Naive B cell (primary cell): Measurements from ENCODE around the gene FBXO10. TPM values are rescaled to one million over a fixed set of nuclear protein-coding genes. Genes with fewer than 3 reads are reported as not detected.
"Not testable (repeated sequence)": the region's sequence is repeated elsewhere in the genome, so short reads cannot be mapped to it uniquely, and the experiment has no call there.

Experiments
- ATAC-seq, 2 donors: fragments of 150-1000 bp; cut with Tn5 transposase; 2 replicates each; pipeline ENCODE4 v1.10.0; 2021; ENCODE audit warnings: low read depth in 2 of 2, mild to moderate bottlenecking in 2 of 2, moderate library complexity in 2 of 2
- DNase-seq: peaks from one replicate; pipeline ENCODE4 v3.0.0; 2022
- H3K27ac Mint-ChIP-seq, 6 donors: one replicate each; pipeline ENCODE4 v1.8.0; 2020 to 2022; ENCODE audit warnings: mild to moderate bottlenecking in 6 of 6, mixed read lengths in 6 of 6, moderate library complexity in 5 of 6, inconsistent platforms in 2 of 6
- H3K27me3 Mint-ChIP-seq, 3 donors: one replicate each; pipeline ENCODE4 v1.8.0; 2021 to 2022; ENCODE audit warnings: mixed read lengths in 3 of 3, mild to moderate bottlenecking in 1 of 3
- H3K36me3 Mint-ChIP-seq, 2 donors: one replicate each; pipeline ENCODE4 v1.8.0; 2020 to 2022; ENCODE audit warnings: mixed read lengths in 2 of 2, inconsistent platforms in 1 of 2, mild to moderate bottlenecking in 1 of 2
- H3K4me1 Mint-ChIP-seq, 3 donors: one replicate each; pipeline ENCODE4 v1.8.0; 2020 to 2022; ENCODE audit warnings: mixed read lengths in 3 of 3, inconsistent platforms in 1 of 3, mild to moderate bottlenecking in 1 of 3, moderate library complexity in 1 of 3
- H3K4me3 Mint-ChIP-seq, 8 donors: one replicate each; pipeline ENCODE4 v1.8.0; 2020 to 2022; ENCODE audit warnings: mild to moderate bottlenecking in 8 of 8, mixed read lengths in 8 of 8, moderate library complexity in 8 of 8, inconsistent platforms in 2 of 8
- H3K9me3 Mint-ChIP-seq, 7 donors: one replicate each; pipeline ENCODE4 v1.8.0; 2020 to 2022; ENCODE audit warnings: mixed read lengths in 7 of 7, mild to moderate bottlenecking in 5 of 7, inconsistent platforms in 2 of 7, moderate library complexity in 1 of 7
- polyA plus RNA-seq, 6 donors: library from polyadenylated mRNA; unstranded; fragments of 300-500 nt; fragmentation: Illumina TruSeq; gene quantifications; one replicate each; pipeline ENCODE4 v1.2.3, GENCODE V29; 2021; ENCODE audit warnings: low read depth in 6 of 6

The FBXO10 gene
- polyA plus RNA-seq, 6 donors from 2014 or later, result 2.7 to 7.8 (median 7.5) TPM

- H3K4me3 Mint-ChIP-seq, result no peak overlapping the region
- DNase-seq (no peak), ATAC-seq (no peak)
- H3K27ac Mint-ChIP-seq, result no peak overlapping the region
- H3K9me3 Mint-ChIP-seq, result no peaks in the 10 kb centered on the region
- H3K36me3 Mint-ChIP-seq, result no peaks in the 10 kb centered on the region
- peaks cover 9 to 19% (median 14%) of the 10 kb centered on the region in 3 donors for H3K4me1 Mint-ChIP-seq
- no peaks in the 10 kb centered on the region for H3K27me3 Mint-ChIP-seq
Observed at GRCh38 chr9:37512437-37512836, 63.7 kb downstream of the FBXO10 start.

- Mint-ChIP-seq H3K36me3 (no peaks in the 10 kb centered on the region), H3K27me3 (no peaks in the 10 kb centered on the region), H3K27ac (peak overlapping the region in 3 of 6 donors; percentile 34 to 70 (median 51)), H3K4me1 (peaks cover 9 to 23% (median 16%) of the 10 kb centered on the region in 3 donors), H3K9me3 (no peaks in the 10 kb centered on the region), H3K4me3 (no peak overlapping the region)
- DNase-seq (no peak), ATAC-seq (peak; percentile 51 to 58)
Observed at GRCh38 chr9:37511016-37512010, 64.9 kb downstream of the FBXO10 start.

DNA sequence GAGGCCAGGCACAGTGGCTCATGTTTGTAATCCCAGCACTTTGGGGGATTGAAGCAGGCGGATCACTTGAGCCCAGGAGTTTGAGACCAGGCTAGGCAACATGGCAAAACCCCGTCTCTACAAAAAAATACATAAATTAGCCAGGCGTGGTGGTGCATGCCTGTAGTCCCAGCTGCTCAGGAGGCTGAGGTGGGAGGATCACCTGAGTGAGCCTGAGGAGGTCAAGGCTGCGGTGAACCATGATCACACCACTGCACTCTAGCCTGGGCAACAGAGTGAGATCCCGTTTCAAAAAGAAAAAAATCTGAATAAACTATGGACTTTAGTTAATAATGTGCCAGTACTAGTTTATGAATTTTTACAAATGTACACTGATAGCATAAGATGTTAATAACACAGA lies 66.1 kb downstream of the FBXO10 start:
- not testable (repeated sequence) for ATAC-seq, H3K27me3 Mint-ChIP-seq, DNase-seq, H3K9me3 Mint-ChIP-seq, H3K4me3 Mint-ChIP-seq, H3K36me3 Mint-ChIP-seq
- Mint-ChIP-seq H3K4me1 (peaks cover 9 to 23% (median 16%) of the 10 kb centered on the region in 3 donors), H3K27ac (peak overlapping the region in 1 of 6 donors; percentile 44)

GRCh38 chr9:37509536-37509935 lies 66.6 kb downstream of the FBXO10 start:
- H3K4me3 Mint-ChIP-seq, result no peak overlapping the region
- no peaks in the 10 kb centered on the region for H3K9me3 Mint-ChIP-seq
- peak overlapping the region in 1 of 6 donors; percentile 59 for H3K27ac Mint-ChIP-seq
- ATAC-seq (no peak), DNase-seq (no peak)
- no peaks in the 10 kb centered on the region for H3K36me3 Mint-ChIP-seq
- peaks cover 9 to 23% (median 16%) of the 10 kb centered on the region in 3 donors for H3K4me1 Mint-ChIP-seq
- H3K27me3 Mint-ChIP-seq, result no peaks in the 10 kb centered on the region

GRCh38 chr9:37508834-37509206 lies 67.4 kb downstream of the FBXO10 start:
- H3K36me3 Mint-ChIP-seq, result peaks cover 2 to 3% of the 10 kb centered on the region in 2 donors
- H3K9me3 Mint-ChIP-seq, result no peaks in the 10 kb centered on the region
- no peaks in the 10 kb centered on the region for H3K27me3 Mint-ChIP-seq
- H3K4me1 Mint-ChIP-seq, result peaks cover 9 to 23% (median 16%) of the 10 kb centered on the region in 3 donors
- H3K27ac Mint-ChIP-seq, result peak overlapping the region in 3 of 6 donors; percentile 7 to 58 (median 16)
- peak; percentile 41 to 52 for ATAC-seq
- no peak for DNase-seq
- H3K4me3 Mint-ChIP-seq, result no peak overlapping the region

GRCh38 chr9:37508135-37508833 lies 67.9 kb downstream of the FBXO10 start:
- H3K4me1 Mint-ChIP-seq, result peaks cover 9 to 23% (median 16%) of the 10 kb centered on the region in 3 donors

DNA sequence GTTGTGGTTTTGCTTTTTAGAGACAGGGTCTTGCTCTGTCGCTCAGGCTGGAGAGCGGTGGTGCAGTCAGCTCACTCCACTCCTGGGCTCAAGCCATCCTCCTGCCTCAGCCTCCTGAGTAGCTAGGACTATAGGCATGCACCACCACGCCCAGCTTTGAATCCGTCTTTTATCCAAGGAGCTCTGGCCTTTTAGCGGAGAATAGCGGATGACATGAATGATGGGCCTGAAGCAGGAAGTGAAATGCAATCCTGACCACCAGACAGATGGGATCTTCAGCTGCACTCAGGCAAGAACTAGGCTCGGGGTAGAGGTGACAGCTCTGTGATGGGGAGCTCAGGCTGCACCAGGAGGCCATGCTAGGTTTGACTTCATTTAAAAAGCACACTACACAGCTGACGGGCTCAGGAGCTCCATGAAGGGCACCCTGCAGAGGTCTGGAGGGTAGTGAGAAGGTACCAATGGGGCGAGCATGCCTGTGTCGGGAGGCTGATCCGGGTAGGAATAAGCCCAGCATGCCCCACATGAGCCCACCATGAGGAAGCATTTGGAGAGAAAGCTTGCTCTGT lies 68.5 kb downstream of the FBXO10 start:
- DNase-seq (no peak), ATAC-seq (no peak)
- H3K4me1 Mint-ChIP-seq, result peaks cover 9 to 23% (median 16%) of the 10 kb centered on the region in 3 donors
- no peak overlapping the region for H3K4me3 Mint-ChIP-seq
- no peaks in the 10 kb centered on the region for H3K9me3 Mint-ChIP-seq
- H3K27ac Mint-ChIP-seq, result peak overlapping the region in 1 of 6 donors; percentile 79
- no peaks in the 10 kb centered on the region for H3K27me3 Mint-ChIP-seq
- peaks cover 13% of the 10 kb centered on the region in 2 donors for H3K36me3 Mint-ChIP-seq

More at GRCh38 chr9:37508135-37508833, 67.9 kb downstream of the FBXO10 start:
- Mint-ChIP-seq H3K27me3 (no peaks in the 10 kb centered on the region), H3K9me3 (no peaks in the 10 kb centered on the region), H3K27ac (peak overlapping the region in 4 of 6 donors; percentile 16 to 79 (median 46)), H3K4me3 (no peak overlapping the region), H3K36me3 (peaks cover 8 to 9% of the 10 kb centered on the region in 2 donors)
- ATAC-seq (no peak), DNase-seq (no peak)

GRCh38 chr9:37504605-37505004 lies 71.6 kb downstream of the FBXO10 start:
- ATAC-seq (no peak), DNase-seq (no peak)
- Mint-ChIP-seq H3K4me1 (peaks cover 0 to 17% (median 11%) of the 10 kb centered on the region in 3 donors), H3K36me3 (peaks cover 21 to 23% of the 10 kb centered on the region in 2 donors), H3K4me3 (no peak overlapping the region), H3K27ac (peak overlapping the region in 1 of 6 donors; percentile 62), H3K9me3 (no peaks in the 10 kb centered on the region), H3K27me3 (no peaks in the 10 kb centered on the region)

DNA sequence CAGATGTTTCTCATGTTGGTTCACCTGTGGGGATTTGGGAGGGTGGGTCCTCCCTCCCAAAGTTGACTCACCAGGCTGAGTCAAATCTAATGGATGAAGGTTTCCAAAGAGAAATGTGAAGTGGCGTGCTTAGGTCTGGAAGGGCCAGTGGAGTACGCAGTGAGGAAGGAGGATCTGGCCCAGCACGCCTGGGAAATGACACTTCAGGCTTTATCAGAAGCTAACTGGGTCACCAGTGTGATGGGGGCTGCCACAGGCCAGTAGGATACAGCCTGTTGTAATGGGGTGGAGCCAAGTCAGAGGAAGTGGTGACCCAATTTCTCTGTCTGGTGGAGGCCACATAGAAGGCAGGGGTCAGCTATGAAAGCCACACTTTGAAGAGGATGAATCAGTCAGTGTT lies 72.4 kb downstream of the FBXO10 start:
- no peak for ATAC-seq
- peaks cover 21 to 23% of the 10 kb centered on the region in 2 donors for H3K36me3 Mint-ChIP-seq
- no peak for DNase-seq

DNA sequence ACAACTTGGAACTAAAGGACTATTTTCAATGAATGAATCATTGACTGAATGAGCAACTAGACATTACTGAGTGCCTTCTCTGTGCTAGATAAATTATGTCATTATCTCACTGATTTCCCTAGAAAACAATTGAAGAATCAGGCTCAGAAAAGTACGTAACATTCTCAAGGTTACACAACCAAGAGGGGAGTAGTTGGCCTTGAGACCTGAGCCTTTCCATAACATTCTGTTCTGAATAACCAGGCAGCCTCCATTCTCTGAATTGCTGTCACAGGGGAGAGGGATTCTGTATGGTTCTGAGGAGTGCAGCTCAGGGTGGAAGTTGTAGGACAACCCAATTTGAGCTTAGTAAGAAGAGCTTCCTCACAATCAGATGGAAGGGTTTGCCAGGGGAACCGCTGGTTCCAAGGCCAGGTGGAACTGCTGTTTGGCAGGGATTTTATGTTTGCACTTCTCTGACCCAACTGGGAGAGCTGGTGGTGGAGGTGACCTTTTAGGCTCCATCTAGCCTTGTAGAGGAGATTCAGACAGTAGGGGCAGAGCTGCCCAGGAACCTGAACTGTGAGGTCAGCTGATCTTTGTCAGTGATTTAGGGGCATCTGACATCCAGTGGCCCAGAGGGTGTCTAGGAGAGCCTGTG lies 74.1 kb downstream of the FBXO10 start:
- Mint-ChIP-seq H3K9me3 (no peaks in the 10 kb centered on the region), H3K4me3 (no peak overlapping the region), H3K27me3 (no peaks in the 10 kb centered on the region), H3K27ac (peak overlapping the region in 3 of 6 donors; percentile 56 to 72 (median 72)), H3K4me1 (peaks cover 0 to under 1% (median 0%) of the 10 kb centered on the region in 3 donors), H3K36me3 (peaks cover 21 to 23% of the 10 kb centered on the region in 2 donors)
- no peak for ATAC-seq
- DNase-seq, result no peak

More for the DNA sequence above, 72.4 kb downstream of the FBXO10 start:
- Mint-ChIP-seq H3K27ac (peak overlapping the region in 2 of 6 donors; percentile 72 to 77), H3K9me3 (no peaks in the 10 kb centered on the region), H3K4me1 (peaks cover 0 to 9% (median 5%) of the 10 kb centered on the region in 3 donors), H3K27me3 (no peaks in the 10 kb centered on the region), H3K4me3 (no peak overlapping the region)

GRCh38 chr9:37499297-37499696 lies 76.9 kb downstream of the FBXO10 start:
- Mint-ChIP-seq H3K27ac (no peak overlapping the region), H3K9me3 (no peaks in the 10 kb centered on the region), H3K27me3 (no peaks in the 10 kb centered on the region), H3K4me3 (no peak overlapping the region), H3K4me1 (no peaks in the 10 kb centered on the region), H3K36me3 (peaks cover 33 to 38% of the 10 kb centered on the region in 2 donors)
- DNase-seq (no peak), ATAC-seq (no peak)

GRCh38 chr9:37498457-37498856 lies 77.7 kb downstream of the FBXO10 start:
- H3K27me3 Mint-ChIP-seq, result no peaks in the 10 kb centered on the region
- no peaks in the 10 kb centered on the region for H3K4me1 Mint-ChIP-seq
- ATAC-seq (no peak), DNase-seq (no peak)
- no peak overlapping the region for H3K27ac Mint-ChIP-seq
- H3K4me3 Mint-ChIP-seq, result no peak overlapping the region
- no peaks in the 10 kb centered on the region for H3K9me3 Mint-ChIP-seq
- H3K36me3 Mint-ChIP-seq, result peaks cover 26 to 37% of the 10 kb centered on the region in 2 donors

DNA sequence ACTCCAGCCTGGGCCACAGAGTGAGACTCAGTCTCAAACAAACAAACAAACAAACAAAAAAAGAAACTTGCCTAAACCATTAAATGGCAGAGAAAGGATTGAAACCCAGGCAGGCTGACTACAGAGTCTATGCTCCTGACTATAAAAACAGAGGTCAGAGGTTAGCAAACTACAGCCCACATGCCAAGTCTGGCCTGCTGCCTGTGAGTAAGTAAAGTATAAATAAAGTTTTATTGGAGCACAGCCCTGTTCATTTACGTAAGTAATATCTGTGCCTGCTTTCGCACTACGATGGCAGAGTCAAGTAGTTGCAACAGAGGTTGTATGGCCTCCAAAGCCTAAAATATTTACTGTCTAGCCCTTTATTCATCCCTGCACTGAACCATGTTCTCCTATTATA lies 78.9 kb downstream of the FBXO10 start:
- no peak overlapping the region for H3K27ac Mint-ChIP-seq
- H3K4me3 Mint-ChIP-seq, result no peak overlapping the region
- H3K27me3 Mint-ChIP-seq, result no peaks in the 10 kb centered on the region
- no peak for DNase-seq
- H3K9me3 Mint-ChIP-seq, result no peaks in the 10 kb centered on the region
- peaks cover 20 to 39% of the 10 kb centered on the region in 2 donors for H3K36me3 Mint-ChIP-seq
- no peak for ATAC-seq
- H3K4me1 Mint-ChIP-seq, result no peaks in the 10 kb centered on the region
